ENCODE data around the gene TRABD2A.
A peak's percentile ranks its signal among the peaks of the same experiment; 100 is the strongest.
"Not testable (repeated sequence)": the region's sequence is repeated elsewhere in the genome, so short reads cannot be mapped to it uniquely, and the experiment has no call there.

The TRABD2A gene

DNA sequence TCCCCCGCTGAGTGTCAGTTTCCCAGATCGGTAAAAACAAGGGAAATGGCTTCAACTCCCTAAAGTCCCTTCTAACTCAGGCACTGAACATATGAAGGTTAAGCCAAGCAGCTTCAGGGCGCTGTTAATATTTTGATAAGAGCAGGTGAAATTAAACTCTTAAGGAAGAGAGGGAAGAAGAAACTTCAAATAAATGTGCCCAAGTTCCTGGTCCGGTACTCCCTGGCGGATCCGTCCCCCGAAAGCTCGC, 564 bp downstream of the TRABD2A start:
- TF ChIP-seq, protein P1, sequence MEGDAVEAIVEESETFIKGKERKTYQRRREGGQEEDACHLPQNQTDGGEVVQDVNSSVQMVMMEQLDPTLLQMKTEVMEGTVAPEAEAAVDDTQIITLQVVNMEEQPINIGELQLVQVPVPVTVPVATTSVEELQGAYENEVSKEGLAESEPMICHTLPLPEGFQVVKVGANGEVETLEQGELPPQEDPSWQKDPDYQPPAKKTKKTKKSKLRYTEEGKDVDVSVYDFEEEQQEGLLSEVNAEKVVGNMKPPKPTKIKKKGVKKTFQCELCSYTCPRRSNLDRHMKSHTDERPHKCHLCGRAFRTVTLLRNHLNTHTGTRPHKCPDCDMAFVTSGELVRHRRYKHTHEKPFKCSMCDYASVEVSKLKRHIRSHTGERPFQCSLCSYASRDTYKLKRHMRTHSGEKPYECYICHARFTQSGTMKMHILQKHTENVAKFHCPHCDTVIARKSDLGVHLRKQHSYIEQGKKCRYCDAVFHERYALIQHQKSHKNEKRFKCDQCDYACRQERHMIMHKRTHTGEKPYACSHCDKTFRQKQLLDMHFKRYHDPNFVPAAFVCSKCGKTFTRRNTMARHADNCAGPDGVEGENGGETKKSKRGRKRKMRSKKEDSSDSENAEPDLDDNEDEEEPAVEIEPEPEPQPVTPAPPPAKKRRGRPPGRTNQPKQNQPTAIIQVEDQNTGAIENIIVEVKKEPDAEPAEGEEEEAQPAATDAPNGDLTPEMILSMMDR (IDR thresholded peaks at IDR 0.05; ENCODE audit: borderline replicate concordance, control extremely low read depth, extremely low read depth, insufficient read depth, missing control alignments), result no peak
- DNase-seq (ENCODE audit: low spot score), result no peak
- in situ Hi-C loops (cut with MboI; ENCODE audit: low sequenced_read_pairs, unreplicated experiment), result no loop called here

DNA sequence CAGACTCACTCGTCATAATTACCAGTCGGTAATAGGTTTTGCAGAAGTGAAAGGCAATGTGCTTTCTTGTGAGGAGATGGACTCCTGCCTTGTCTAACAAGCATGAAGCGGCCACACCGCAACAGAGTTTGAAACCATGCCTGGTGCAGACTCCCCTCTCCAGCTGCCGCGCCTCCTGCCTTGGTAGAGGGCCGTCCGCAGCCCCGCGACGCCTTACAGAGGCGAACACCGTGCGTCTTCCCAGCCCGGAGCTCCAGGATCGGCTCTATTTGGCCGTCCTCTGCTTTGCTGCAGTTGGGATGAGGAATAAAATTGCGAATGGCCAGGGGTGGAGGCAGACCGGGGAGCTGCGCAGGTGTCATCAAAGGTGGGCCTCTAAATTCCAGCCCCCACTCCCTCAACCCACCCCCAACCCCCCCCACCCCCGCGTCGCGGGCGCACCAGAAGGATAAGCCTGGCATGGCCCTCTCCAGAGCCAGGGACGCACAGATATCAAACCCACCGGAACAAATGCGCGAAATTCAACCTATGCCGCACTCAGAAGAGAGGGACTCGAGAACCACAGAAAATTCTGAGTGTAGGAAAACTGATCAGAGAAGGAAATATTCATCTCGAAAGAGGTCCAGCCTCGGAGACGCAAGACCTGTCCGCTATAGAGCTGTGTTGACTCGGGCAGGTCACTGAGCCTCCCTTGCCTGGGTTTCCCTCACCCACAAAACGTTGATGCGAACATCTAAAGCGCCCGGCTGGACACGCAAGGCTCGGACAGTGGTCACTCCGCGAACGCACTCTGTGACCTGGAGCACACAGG, 1.1 kb downstream of the TRABD2A start:
- TF ChIP-seq, protein P1 (IDR thresholded peaks at IDR 0.05; ENCODE audit: borderline replicate concordance, control extremely low read depth, extremely low read depth, insufficient read depth, missing control alignments), result no peak
- peak; percentile 49 for DNase-seq (ENCODE audit: low spot score)
- in situ Hi-C loops (cut with MboI; ENCODE audit: low sequenced_read_pairs, unreplicated experiment), result loop anchor here (10.0 kb wide), 1 partner anchor 385 kb away; no protein-coding TSS in a partner anchor

GRCh38 chr2:84878896-84879583, 1.8 kb downstream of the TRABD2A start:
- DNase-seq (ENCODE audit: low spot score), result no peak
- TF ChIP-seq, protein P1 (IDR thresholded peaks at IDR 0.05; ENCODE audit: borderline replicate concordance, control extremely low read depth, extremely low read depth, insufficient read depth, missing control alignments), result no peak
- in situ Hi-C loops (cut with MboI; ENCODE audit: low sequenced_read_pairs, unreplicated experiment), result loop anchor here (10.0 kb wide), 1 partner anchor 384 kb away; no protein-coding TSS in a partner anchor

DNA sequence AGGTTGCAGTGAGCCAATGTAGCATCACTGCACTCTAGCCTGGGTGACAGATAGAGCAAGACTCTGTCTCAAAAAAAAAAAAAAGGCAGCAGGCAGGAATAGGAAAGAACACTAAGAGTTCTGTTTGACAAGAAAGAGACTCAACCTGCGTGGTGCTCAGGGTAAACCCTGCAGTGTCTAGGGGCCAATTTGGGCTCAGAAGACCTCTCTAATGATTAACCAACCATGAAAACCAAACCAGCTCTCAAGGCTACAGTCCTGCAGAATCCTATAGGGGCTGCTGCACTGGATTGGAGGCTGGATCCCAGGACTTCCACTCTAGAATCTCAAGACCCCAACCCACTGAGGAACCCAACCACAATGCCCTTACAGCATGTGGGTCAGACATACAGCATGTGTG, 2.4 kb downstream of the TRABD2A start:
- TF ChIP-seq, protein P1 (IDR thresholded peaks at IDR 0.05; ENCODE audit: borderline replicate concordance, control extremely low read depth, extremely low read depth, insufficient read depth, missing control alignments), result no peak
- DNase-seq (ENCODE audit: low spot score), result no peak
- in situ Hi-C loops (cut with MboI; ENCODE audit: low sequenced_read_pairs, unreplicated experiment), result loop anchor here (10.0 kb wide), 1 partner anchor 384 kb away; no protein-coding TSS in a partner anchor

GRCh38 chr2:84876369-84876768, 4.5 kb downstream of the TRABD2A start:
- DNase-seq (ENCODE audit: low spot score), result no peak
- TF ChIP-seq, protein P1 (IDR thresholded peaks at IDR 0.05; ENCODE audit: borderline replicate concordance, control extremely low read depth, extremely low read depth, insufficient read depth, missing control alignments), result no peak
- in situ Hi-C loops (cut with MboI; ENCODE audit: low sequenced_read_pairs, unreplicated experiment), result loop anchor here (10.0 kb wide), 1 partner anchor 382 kb away; no protein-coding TSS in a partner anchor

- not testable (repeated sequence) for DNase-seq (ENCODE audit: low spot score)
- in situ Hi-C loops (cut with MboI; ENCODE audit: low sequenced_read_pairs, unreplicated experiment), result loop anchor here (10.0 kb wide), 1 partner anchor 381 kb away; no protein-coding TSS in a partner anchor
Measured at GRCh38 chr2:84875619-84876018, 5.3 kb downstream of the TRABD2A start.

DNA sequence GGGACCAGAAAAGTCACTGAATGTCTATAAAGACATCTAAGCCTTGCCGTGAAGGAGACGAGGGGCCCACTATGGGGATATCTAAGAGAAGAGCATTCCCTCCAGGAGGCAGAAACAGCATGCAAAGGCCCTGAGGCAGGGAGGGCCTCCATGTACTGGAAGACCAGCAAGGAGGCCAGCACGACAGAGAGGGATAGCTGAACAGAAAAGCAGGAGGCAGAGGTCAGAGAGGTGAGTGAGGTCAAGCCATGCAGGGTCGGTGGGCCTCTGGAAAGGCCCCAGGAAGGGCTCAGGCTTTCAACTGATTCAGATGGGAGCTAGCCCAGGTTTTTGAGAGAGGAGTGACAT, 5.7 kb downstream of the TRABD2A start:
- DNase-seq (ENCODE audit: low spot score), result no peak
- TF ChIP-seq, protein P1 (IDR thresholded peaks at IDR 0.05; ENCODE audit: borderline replicate concordance, control extremely low read depth, extremely low read depth, insufficient read depth, missing control alignments), result no peak
- in situ Hi-C loops (cut with MboI; ENCODE audit: low sequenced_read_pairs, unreplicated experiment), result loop anchor here (10.0 kb wide), 1 partner anchor 380 kb away; no protein-coding TSS in a partner anchor

Measured in GM13976 (cell line).